T47D (cell line): ENCODE results near the gene OR6N2.

ENCODE experiments used
- DNase-seq, 2 experiments: peaks; one replicate each; pipeline versions ENCODE4 v3.0.0 to v3.0.0-alpha.2; 2011 to 2012; ENCODE audit warnings: low read depth in 1 of 2, low spot score in 1 of 2
- JUND ChIP-seq: IDR thresholded peaks from 2 replicates; pipeline ENCODE4 v1.6.1; 2012; ENCODE audit warnings: low read depth
- in situ Hi-C: cut with HindIII; loops from 2 replicates; pipeline ENCODE4 v1.10.0; 2016; ENCODE audit warnings: low sequenced_read_pairs, low pct_unique_long_range_greater_than_20kb

The OR6N2 gene

DNA sequence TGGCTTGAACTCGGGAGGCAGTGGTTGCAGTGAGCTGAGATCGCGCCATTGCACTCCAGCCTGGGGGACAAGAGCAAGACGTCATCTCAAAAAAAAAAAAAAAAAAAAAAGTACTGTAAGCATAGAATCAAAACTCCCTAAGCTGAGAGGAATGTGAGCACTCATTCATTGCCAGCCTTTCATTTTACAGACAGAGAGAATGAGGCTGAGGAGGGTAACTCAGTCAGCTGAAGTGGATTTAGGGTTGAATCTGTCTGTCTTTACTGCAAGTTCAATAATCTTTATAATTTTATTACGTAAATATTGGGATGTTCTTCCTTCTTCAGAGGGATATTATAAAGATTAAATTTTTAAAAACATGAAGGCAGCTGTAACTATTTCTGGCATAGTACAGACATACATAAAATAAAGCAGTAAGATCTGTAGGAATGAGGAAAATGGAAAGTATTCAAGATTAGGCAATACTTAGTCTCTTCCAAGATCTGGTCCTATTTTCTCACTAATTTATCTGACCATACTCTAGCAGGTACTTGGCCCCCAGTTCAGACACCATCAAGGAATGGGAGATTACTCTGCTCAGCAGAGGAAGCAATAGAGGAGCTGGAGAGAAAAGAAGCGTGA lies 26.0 kb upstream of the OR6N2 start:
- no peak for DNase-seq
- in situ Hi-C loops: no loop called here
- TF ChIP-seq JUND: no peak

DNA sequence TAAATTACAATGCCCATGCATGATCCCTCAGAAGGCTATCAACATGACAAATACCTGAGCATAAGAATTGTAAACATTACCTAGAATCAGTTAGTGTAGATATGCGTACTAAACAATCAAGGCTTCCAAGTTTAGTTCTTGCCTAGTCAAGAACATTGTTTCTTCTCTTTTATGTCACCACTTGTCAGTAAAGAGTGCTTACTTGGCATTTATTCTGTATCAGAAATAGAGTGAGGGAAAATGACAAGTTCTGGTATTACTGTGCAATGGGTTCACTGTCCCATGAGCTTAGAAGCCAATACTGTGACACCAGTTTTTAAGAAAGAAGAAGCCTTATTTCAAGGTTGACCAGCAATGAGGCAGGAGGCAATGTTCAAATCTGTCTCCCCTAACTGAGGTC lies 22.7 kb upstream of the OR6N2 start:
- in situ Hi-C loops: no loop called here
- no peak for DNase-seq
- TF ChIP-seq JUND: no peak

DNA sequence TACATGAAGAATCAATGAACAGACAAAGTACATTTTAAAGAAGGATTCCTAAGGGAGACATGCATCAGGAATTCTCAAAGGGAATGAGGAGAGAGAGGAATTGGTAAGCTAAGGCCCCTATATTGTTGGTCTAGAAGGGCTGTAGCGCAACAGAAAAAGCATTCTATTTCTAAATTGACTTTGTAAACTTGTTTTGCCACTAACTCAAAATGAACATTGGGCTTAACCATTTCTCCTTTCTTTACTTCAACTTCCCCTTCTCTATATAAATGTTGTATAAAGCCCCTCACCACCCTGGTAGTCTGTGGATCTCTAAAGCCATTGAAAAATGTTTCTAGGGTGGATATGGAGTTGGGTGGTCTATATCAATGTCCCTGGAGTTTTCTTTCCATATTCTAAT lies 20.4 kb upstream of the OR6N2 start:
- TF ChIP-seq JUND: no peak
- in situ Hi-C loops: no loop called here
- DNase-seq: no peak

DNA sequence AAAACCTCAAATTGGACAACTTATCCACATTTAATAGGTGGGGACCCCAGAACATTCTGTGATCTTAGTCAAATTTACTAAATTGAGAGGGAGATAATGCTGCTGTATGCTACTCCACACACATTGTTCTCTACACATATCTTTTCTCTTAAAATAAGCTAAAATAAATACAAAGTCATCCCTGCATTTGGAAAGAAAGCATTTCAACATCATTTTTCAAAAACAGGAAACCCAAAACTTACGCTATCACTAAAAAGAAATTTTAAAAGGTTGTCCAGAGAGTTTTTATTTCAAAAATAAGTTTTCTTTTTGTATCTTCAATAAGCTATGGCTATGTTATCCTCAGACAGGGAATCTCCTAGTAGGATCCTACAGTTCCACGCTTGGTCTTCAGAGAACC lies 19.5 kb upstream of the OR6N2 start:
- DNase-seq: no peak
- in situ Hi-C loops: no loop called here
- TF ChIP-seq JUND: no peak

DNA sequence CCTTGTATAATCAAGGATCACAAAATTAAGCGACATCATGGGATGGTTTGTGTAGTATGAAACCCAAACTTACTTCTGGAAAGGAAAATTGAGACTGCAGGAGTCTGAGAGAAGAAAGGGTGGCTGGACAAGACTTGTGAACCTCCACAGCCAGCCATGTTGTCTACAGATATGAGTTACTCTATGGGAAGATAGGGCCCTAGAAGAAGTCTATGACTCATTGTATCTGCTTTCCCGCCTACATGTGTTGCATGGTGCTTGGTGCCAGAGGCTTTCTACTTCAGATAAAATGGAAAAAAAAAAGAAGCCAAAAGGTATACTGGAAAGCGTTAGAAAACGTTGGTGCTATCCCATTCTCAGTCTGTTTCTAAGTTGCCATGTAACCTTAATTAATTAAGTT lies 18.7 kb upstream of the OR6N2 start:
- DNase-seq: no peak
- no peak for TF ChIP-seq JUND
- in situ Hi-C loops: no loop called here

DNA sequence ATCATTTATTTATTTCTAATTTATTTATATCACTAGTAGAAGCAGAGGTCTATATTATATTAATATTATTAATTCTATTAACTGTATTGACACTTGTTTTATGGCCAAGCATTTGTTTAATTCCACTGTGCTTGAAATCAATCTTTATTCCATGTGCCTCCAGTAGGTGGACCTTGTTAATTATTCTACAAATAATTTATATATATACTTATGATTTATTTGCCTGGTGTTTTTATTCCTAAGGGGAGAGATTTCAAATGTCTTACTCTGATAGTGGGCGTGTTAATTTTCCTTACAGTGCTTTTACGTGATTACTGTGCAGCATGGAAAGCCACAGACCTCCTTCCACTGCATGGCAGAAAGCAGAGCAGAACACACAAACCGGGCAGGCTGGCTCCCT lies 17.5 kb upstream of the OR6N2 start:
- in situ Hi-C loops: no loop called here
- TF ChIP-seq JUND: no peak
- DNase-seq: no peak

DNA sequence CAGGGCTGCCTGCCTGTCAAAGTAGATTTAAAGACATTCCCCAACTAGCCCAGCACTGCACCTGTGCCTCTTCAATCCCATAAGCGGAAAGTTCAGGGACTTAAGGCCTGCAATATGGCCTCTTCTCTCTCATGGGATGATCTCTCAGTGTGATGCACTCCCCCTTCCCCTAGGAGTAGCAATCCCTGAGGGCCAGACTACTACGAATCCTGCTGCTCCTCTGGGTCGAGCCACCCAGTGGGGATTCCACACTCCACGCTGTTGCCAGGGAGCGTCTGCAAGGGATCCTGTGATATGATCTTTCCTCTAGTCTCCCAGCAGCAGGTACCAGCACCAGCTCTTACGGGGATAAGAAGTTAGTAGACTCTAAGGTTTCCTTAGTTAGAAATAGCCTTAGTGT lies 13.2 kb upstream of the OR6N2 start:
- no peak for DNase-seq
- no peak for TF ChIP-seq JUND
- in situ Hi-C loops: no loop called here

DNA sequence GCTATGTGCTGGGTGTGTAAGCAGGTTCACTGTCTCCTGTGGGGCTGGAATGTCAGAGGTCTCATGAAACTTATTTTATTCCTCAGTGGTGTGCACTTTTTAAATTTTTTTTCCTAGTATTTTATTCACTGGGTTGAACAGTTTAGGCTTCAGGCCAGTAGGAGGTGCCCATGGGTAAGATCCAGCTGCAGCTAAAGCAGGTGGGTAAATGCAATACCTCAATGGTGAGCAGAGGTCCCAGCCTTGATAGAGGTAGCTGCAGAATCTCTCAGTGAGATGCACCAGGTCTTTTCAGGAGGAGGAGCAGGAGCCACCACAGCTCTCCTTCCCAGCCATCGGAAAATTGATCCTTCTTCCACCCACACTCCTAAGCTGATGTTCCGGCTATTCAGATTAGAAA lies 12.6 kb upstream of the OR6N2 start:
- in situ Hi-C loops: no loop called here
- DNase-seq: no peak
- TF ChIP-seq JUND: no peak

DNA sequence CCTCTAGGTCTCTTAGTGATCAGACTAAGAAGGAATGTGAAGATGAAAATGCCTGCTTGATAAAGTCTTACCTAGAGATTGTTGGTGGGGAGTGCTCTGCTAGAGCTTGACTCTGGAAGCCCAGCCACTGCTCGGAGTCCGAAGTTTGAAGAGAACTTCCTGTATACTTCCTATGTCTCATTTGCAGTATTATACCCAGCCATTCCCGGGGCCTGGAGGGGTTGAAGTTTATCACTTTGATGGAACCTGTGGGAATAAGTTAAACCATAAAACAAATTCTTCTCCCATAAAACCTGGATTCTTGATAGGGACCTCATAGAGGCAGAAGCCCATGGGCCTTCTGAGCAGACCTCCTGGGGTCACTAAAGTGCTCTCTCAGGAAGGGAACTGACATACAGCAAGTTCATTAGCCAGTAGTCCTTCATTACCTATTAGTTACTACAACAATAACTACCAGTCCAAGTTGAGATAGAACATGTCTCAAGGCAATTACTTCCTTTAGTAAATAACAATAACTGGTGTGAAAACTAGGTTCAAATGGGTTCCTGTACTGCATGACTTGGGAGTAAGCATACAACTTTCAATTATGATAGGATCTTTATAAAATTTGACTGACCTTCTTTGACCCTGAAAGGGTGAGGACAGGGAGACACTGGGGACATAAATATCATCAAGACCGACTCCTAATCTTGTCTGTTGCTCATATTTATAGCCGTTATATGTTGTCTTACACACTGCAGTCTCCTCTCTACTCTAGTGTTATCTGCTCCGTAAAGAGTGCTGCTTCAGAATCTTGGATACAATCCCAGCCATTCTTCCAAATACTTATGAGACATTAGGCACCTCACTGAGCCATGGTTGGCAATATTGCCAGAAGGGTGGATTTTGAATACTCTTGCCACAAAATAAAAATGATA lies 8.8 kb downstream of the OR6N2 start, which contains the start of gene OR6N1:
Gene OR6N1, minus strand, starts transcription at position 246 of the 917 bp plus-strand sequence. CDS start 5,513 bp downstream, outside the sequence.
- no peak for TF ChIP-seq JUND
- in situ Hi-C loops: no loop called here
- no peak for DNase-seq

DNA sequence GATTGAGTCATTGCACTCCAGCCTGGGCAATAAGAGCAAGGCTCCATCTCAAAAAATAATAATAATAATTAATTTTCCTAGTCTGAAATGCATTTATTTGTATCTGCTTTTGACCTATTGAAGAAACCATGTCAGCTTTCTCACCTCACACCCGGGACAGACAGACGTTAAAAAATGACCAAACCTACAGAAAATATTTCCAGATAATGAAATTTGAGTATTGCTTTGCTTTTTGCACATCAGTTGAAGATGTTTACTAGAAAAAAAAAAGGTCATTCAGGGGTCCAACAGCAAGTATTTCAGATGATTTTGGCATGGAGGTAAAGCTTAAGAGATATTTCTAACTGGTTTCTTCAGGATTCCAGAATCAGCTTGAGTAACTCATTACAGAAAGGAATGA lies 26.6 kb downstream of the OR6N2 start, which contains the start of gene OR6K6:
Gene OR6K6, plus strand, starts transcription at position 301 of the 400 bp plus-strand sequence. CDS start 168 bp downstream, outside the sequence.
- in situ Hi-C loops: no loop called here
- DNase-seq: no peak
- no peak for TF ChIP-seq JUND

DNA sequence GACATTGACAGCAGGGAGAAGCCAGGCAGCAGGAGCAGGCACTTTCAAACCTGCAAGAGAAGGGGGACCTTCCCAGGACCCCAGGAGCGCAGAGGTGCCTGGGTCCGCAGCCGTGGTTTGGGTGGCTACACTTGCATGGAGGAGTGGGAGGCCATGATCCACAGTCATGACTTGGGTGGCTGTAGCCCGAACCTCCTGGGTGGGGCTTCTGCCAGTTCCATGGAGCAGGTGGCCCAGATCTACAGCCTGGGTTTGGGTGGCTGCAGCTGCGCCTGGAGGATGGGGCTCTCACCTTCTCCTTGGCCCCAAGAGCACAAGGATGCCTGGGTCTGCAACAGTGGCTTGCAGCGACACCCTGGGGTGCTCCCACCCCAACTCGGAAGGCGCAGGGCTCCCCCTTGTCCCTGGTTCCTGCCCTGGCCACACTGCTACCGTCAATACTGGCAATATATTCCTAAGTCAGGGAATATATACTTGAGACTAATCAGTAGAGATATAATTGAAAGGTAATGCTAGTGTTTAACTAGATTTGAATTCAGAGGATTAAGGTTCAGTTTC lies 28.8 kb downstream of the OR6N2 start:
- DNase-seq: no peak
- TF ChIP-seq JUND: no peak
- in situ Hi-C loops: no loop called here

DNA sequence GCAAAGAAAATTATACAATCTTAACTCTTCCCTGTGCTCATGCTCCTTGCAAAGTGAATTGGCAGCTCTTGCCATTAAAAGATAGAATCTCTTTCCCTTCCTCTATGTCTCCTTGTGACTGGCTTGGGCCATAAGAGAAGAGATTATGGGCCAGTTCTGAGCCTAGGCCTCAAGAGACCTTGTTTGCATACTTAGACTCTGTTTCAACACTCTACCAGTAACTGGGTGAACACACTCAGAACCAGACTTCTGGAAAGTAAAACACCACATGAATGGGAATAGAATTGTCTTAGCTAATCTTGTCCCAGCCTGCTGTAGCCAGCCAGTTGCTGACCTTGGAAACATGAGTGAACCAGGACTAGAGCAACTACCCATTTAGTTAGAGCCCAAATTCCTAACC lies 45.2 kb downstream of the OR6N2 start:
- no peak for TF ChIP-seq JUND
- in situ Hi-C loops: no loop called here
- DNase-seq: no peak

DNA sequence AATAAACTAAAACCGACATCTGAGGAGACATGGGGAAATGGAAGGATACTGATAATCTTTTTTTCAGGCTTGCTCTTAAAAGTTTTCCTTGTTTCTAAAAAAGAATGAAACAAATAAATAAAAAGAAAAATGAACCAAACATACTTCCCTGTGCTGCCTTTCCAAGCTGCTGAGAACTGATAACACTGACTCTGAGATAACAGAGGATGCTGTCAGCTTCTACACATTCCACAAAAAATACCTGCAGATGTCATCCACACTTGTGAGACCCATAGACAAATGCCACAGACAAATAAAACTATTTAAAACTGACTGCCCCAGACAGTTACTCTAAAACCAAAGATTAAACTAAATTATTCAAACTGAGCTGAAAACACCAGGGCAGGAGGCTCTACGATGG lies 48.5 kb downstream of the OR6N2 start:
- no peak for TF ChIP-seq JUND
- in situ Hi-C loops: no loop called here
- no peak for DNase-seq
